Ectodermal cell (in vitro differentiated cells): ENCODE results near the gene SFT2D3.

Source experiments
- H3K27ac ChIP-seq: 2 replicates; pipeline ENCODE4 v1.7.0; 2013; ENCODE audit warnings: mild to moderate bottlenecking, low read depth, low read length; ENCODE audit not compliant: insufficient read depth, poor library complexity, severe bottlenecking
- H3K27me3 ChIP-seq: 2 replicates; pipeline ENCODE4 v1.7.0; 2013; ENCODE audit warnings: mild to moderate bottlenecking, low read length; ENCODE audit not compliant: insufficient read depth, control insufficient read depth, poor library complexity, severe bottlenecking
- H3K36me3 ChIP-seq: one replicate; pipeline ENCODE4 v1.7.0; 2013; ENCODE audit warnings: low read length; ENCODE audit not compliant: control insufficient read depth, insufficient read depth
- H3K4me1 ChIP-seq: one replicate; pipeline ENCODE4 v1.7.0; 2013; ENCODE audit warnings: low read length; ENCODE audit not compliant: control insufficient read depth, insufficient read depth
- H3K4me3 ChIP-seq: 2 replicates; pipeline ENCODE4 v1.7.0; 2013; ENCODE audit warnings: low read depth, low read length, control low read depth; ENCODE audit not compliant: insufficient read depth
- H3K9me3 ChIP-seq: 2 replicates; pipeline ENCODE4 v1.7.0; 2013; ENCODE audit warnings: mild to moderate bottlenecking, low read length, moderate library complexity; ENCODE audit not compliant: control insufficient read depth
- WGBS, 2 experiments: methylation state at CpG; one replicate each; pipeline ENCODE4 v1.1.7; 2013; ENCODE audit warnings: missing lambda C conversion rate in 2 of 2; 5-methylcytosine and 5-hydroxymethylcytosine counted together

Gene SFT2D3

GRCh38 chr2:127722807-127723206, 21.5 kb downstream of the SFT2D3 start:
- Histone ChIP-seq H3K9me3 (no peaks in the 10 kb centered on the region), H3K36me3 (peaks cover 30% of the 10 kb centered on the region), H3K27me3 (no peaks in the 10 kb centered on the region), H3K4me1 (no peaks in the 10 kb centered on the region), H3K4me3 (no peak overlapping the region), H3K27ac (no peak overlapping the region)
- 100% methylated on average over 1 of the region's 3 CpGs; no CpG with 5 or more reads in 1 of the 2 experiments for WGBS, 2 experiments

GRCh38 chr2:127726158-127726880, 25.0 kb downstream of the SFT2D3 start:
- no peaks in the 10 kb centered on the region for H3K9me3 ChIP-seq
- no peak overlapping the region for H3K4me3 ChIP-seq
- H3K4me1 ChIP-seq = no peaks in the 10 kb centered on the region
- peaks cover 15% of the 10 kb centered on the region for H3K36me3 ChIP-seq
- WGBS, 2 experiments = 92 to 95% methylated on average over 6 of the region's 6 CpGs
- H3K27ac ChIP-seq = no peak overlapping the region
- H3K27me3 ChIP-seq = no peaks in the 10 kb centered on the region

DNA sequence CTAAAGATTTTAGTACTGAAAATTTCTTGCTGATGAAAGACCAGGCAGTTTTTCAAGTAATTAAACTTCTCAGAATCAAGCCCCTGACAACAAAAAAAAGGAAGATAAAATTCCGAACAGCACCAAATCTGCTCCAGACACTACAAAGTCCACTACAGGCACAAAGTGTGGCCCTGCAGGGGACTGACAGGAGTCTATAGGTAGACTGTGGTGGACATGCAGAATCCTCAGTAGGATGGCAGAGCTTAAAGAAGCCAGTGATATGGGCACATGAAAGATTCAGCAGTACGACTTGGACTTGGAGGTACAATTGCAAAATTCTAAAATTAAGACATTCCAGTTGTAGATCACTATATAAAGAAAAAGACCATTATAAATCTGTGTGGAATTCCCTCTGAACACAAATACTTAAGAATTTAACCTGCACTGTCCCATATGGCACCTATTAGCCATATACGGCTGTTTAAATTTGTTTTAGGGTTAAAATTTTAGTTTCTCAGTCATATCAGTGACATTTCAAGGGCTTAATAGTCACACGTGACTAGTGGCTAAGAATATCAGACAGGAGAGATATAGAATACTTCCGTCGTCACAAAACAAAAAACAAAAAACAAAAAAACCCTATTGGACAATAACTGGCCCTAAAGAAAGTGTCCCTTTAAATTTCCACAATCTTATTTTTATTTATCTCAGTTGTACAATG, 32.0 kb downstream of the SFT2D3 start:
- H3K4me1 ChIP-seq = no peaks in the 10 kb centered on the region
- WGBS, 2 experiments = 96 to 97% methylated on average over 6 of the region's 6 CpGs
- no peak overlapping the region for H3K4me3 ChIP-seq
- H3K27ac ChIP-seq = no peak overlapping the region
- H3K36me3 ChIP-seq = peaks cover 5% of the 10 kb centered on the region
- H3K9me3 ChIP-seq = no peaks in the 10 kb centered on the region
- no peaks in the 10 kb centered on the region for H3K27me3 ChIP-seq

GRCh38 chr2:127733816-127734537, 32.7 kb downstream of the SFT2D3 start:
- Histone ChIP-seq H3K27me3 (no peaks in the 10 kb centered on the region), H3K27ac (no peak overlapping the region), H3K4me3 (no peak overlapping the region), H3K4me1 (no peaks in the 10 kb centered on the region), H3K36me3 (peaks cover 5% of the 10 kb centered on the region), H3K9me3 (no peaks in the 10 kb centered on the region)
- 91 to 96% methylated on average over 4 of the region's 5 CpGs for WGBS, 2 experiments

DNA sequence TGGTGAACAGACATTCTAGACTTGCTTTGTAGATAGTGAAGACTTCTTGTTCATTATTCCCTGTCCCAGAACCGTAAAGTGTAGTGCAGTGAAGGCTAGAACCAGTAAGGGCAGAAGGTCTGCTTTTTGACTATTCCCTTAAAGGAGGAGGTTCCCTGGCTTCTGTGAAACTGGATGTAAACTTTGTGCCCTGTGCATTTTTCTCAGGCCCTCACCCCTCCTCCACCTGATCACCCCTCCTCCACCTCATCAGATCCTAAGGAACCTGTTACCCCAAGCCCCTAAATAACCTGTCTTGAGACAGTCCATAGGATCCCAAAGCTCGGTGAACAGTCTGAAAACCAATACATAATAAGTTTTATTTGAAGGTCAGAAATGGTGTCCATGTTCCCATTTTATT, 33.7 kb downstream of the SFT2D3 start:
- H3K9me3 ChIP-seq = no peaks in the 10 kb centered on the region
- H3K4me1 ChIP-seq = no peaks in the 10 kb centered on the region
- no peak overlapping the region for H3K4me3 ChIP-seq
- no peak overlapping the region for H3K27ac ChIP-seq
- H3K27me3 ChIP-seq = no peaks in the 10 kb centered on the region
- 85 to 94% methylated on average over 2 of the region's 2 CpGs for WGBS, 2 experiments
- H3K36me3 ChIP-seq = peaks cover 5% of the 10 kb centered on the region

GRCh38 chr2:127735537-127736399, 34.5 kb downstream of the SFT2D3 start:
- H3K27me3 ChIP-seq = no peaks in the 10 kb centered on the region
- H3K36me3 ChIP-seq = peaks cover 8% of the 10 kb centered on the region
- no peak overlapping the region for H3K4me3 ChIP-seq
- no peaks in the 10 kb centered on the region for H3K9me3 ChIP-seq
- no peak overlapping the region for H3K27ac ChIP-seq
- no peaks in the 10 kb centered on the region for H3K4me1 ChIP-seq
- WGBS, 2 experiments = 97 to 99% methylated on average over 3 of the region's 3 CpGs

DNA sequence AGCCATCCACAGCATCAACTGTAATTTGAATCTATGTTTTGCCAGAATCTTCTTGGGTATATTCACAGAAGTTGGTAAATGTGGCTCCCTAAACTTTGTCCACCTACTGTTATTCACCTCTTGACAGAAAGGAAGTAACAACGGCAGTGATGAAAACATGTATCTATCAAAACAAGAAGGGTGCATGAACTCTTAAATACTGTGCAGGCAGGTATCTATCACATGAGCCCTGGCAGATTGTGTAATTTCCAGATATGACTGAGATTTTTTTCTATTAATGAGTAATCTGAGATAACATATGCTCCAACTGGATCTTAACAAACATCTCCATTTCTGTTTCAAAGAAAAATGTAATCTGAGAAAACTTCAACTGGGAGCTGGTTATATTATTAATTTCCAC, 36.6 kb downstream of the SFT2D3 start:
- H3K36me3 ChIP-seq = peaks cover 3% of the 10 kb centered on the region
- no peaks in the 10 kb centered on the region for H3K27me3 ChIP-seq
- no peak overlapping the region for H3K27ac ChIP-seq
- 91 to 96% methylated on average over 1 of the region's 1 CpG for WGBS, 2 experiments
- no peaks in the 10 kb centered on the region for H3K9me3 ChIP-seq
- no peaks in the 10 kb centered on the region for H3K4me1 ChIP-seq
- no peak overlapping the region for H3K4me3 ChIP-seq

- Histone ChIP-seq H3K27ac (no peak overlapping the region), H3K4me3 (no peak overlapping the region), H3K9me3 (no peaks in the 10 kb centered on the region), H3K4me1 (no peaks in the 10 kb centered on the region), H3K36me3 (peaks cover 3% of the 10 kb centered on the region), H3K27me3 (no peaks in the 10 kb centered on the region)
- 94 to 97% methylated on average over 1 of the region's 1 CpG for WGBS, 2 experiments
These were observed 38.5 kb downstream of the SFT2D3 start for GRCh38 chr2:127739800-127740199.

- WGBS, 2 experiments = 88 to 100% methylated on average over 2 to 3 of the region's 3 CpGs
- Histone ChIP-seq H3K27ac (no peak overlapping the region), H3K9me3 (no peaks in the 10 kb centered on the region), H3K4me1 (no peaks in the 10 kb centered on the region), H3K36me3 (peaks cover 3% of the 10 kb centered on the region), H3K4me3 (no peak overlapping the region), H3K27me3 (no peaks in the 10 kb centered on the region)
These were observed 39.5 kb downstream of the SFT2D3 start for GRCh38 chr2:127740665-127741288.
